Urinary bladder (tissue), 4 donors: ENCODE data around the gene BBX. TPM values are rescaled to one million over a fixed set of nuclear protein-coding genes. Genes with fewer than 3 reads are reported as not detected.

Experiments
- DNase-seq: peaks from one replicate; pipeline ENCODE4 v3.0.0-alpha.2; 2015; ENCODE audit errors: extremely low spot score
- H3K27ac ChIP-seq: one replicate; pipeline ENCODE4 v1.5.1; 2013; ENCODE audit warnings: low read depth, mild to moderate bottlenecking, moderate library complexity
- H3K36me3 ChIP-seq: one replicate; pipeline ENCODE4 v1.6.1; 2013; ENCODE audit warnings: mild to moderate bottlenecking, moderate library complexity; ENCODE audit not compliant: insufficient read depth
- H3K4me1 ChIP-seq: one replicate; pipeline ENCODE4 v1.6.1; 2013; ENCODE audit warnings: mild to moderate bottlenecking, moderate library complexity; ENCODE audit not compliant: insufficient read depth
- H3K4me3 ChIP-seq: one replicate; pipeline ENCODE4 v1.5.1; 2013; ENCODE audit warnings: low read depth, low read length
- WGBS: extraction: QIAGEN DNeasy Blood & Tissue Kit; methylation state at CpG from one replicate; pipeline ENCODE4 v1.1.7; 2013; 5-methylcytosine and 5-hydroxymethylcytosine counted together
- polyA plus RNA-seq: library from polyadenylated mRNA; stranded (reverse); fragments of 200-250 nt; gene quantifications from one replicate; pipeline ENCODE4 v1.2.3, GENCODE V29; 2013
- total RNA-seq: library from RNA; depleted of rRNA; stranded (reverse); fragments of >200 nt; gene quantifications from one replicate; pipeline ENCODE4 v1.2.3, GENCODE V29; 2014
- donor health status: healthy with polysubstance abuse.
- donor health status: healthy.

Gene BBX
- total and polyA plus RNA-seq, 2 donors, result 25.6 to 104 TPM

DNA sequence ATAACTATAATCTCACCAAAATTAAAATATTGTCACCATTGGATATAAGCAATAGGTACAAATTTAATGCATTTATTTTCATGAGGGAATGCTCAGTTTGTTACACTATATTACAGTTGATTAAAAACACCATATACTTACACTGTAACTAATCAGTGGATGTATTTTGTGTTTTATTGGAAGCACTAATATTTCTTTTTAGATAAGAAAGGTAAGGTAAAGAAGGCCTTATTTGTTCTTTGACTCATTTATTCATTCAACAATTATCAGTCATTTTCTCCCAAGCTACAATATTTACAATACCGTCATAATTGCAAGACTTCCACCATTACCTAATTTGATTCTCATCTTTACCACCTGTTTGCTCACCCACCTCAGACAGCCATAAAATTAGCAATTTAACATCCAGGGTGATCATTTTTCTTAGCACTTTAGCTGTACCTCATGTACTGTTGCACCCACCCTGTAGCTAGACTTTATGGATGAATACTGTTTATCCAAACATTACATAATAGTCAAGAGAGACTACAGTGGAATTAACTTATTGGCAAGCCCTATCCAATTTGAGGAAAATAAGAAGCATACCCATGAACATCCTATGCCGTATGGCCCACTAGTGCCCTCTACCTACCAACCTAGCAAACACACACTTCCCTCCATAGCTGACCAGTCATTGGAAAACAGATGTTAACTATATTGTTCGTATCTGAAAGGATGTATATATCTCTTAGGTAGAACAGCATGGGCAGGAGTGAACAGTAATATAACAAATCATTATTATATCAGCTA is 229.6 kb downstream of the BBX start:
- DNase-seq, result no peak
- WGBS, result 74% methylated on average over 3 of the region's 3 CpGs
- no peak overlapping the region for H3K27ac ChIP-seq

GRCh38 chr3:107753494-107753893 is 230.7 kb downstream of the BBX start:
- Histone ChIP-seq H3K4me3 (no peak overlapping the region), H3K27ac (no peak overlapping the region), H3K4me1 (no peaks in the 10 kb centered on the region), H3K36me3 (no peaks in the 10 kb centered on the region)
- WGBS, result 38% methylated on average over 2 of the region's 2 CpGs
- peak; percentile 18 for DNase-seq

More for the DNA sequence above, 229.6 kb downstream of the BBX start:
- no peaks in the 10 kb centered on the region for H3K4me1 ChIP-seq
- H3K36me3 ChIP-seq, result no peaks in the 10 kb centered on the region
- no peak overlapping the region for H3K4me3 ChIP-seq

DNA sequence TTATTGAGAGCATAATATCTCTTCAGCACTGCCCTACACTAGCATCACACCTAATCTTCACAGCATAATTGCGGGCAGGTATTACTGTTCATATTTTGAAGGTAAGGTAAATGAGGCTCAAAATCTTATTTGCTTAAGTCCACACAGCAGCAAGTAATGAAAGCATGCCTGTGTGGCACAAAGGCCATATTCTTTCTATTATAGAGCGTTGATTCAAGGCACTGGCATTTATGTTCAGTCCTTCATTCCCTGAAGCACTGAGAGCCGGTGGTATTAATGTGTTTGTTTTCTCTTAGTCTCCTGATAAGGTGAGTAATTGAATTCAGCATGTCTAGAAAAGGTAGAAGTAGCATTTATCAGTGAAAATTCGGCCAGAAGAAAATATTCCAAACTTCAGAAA is 231.2 kb downstream of the BBX start:
- Histone ChIP-seq H3K4me1 (no peaks in the 10 kb centered on the region), H3K27ac (no peak overlapping the region), H3K4me3 (no peak overlapping the region), H3K36me3 (no peaks in the 10 kb centered on the region)
- 68% methylated on average over 4 of the region's 4 CpGs for WGBS
- DNase-seq, result no peak

- Histone ChIP-seq H3K27ac (no peak overlapping the region), H3K4me1 (no peaks in the 10 kb centered on the region), H3K36me3 (no peaks in the 10 kb centered on the region), H3K4me3 (no peak overlapping the region)
- 78% methylated on average over 2 of the region's 2 CpGs for WGBS
- DNase-seq, result no peak
Observed at GRCh38 chr3:107756649-107757048, 233.9 kb downstream of the BBX start.

DNA sequence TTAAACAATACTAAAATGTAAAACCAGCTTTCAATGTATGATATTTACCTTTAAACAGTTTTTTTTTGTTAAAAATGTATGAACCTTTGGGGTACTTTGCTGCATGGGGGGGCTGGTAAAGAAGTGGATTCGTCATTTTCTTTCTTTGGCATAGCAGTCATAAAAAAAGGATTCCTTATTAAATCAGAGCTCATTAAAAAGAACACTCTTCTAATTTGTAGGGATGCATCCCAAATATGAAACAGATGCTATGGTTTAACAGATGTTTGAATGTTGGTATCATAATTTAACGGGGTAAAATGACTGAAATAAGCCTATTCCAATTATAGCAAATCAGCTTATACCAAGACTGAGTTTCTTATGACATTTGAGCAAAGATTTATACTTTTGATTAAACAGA is 234.4 kb downstream of the BBX start:
- Histone ChIP-seq H3K27ac (no peak overlapping the region), H3K4me1 (no peaks in the 10 kb centered on the region), H3K4me3 (no peak overlapping the region), H3K36me3 (no peaks in the 10 kb centered on the region)
- WGBS, result 85% methylated on average over 2 of the region's 2 CpGs
- DNase-seq, result no peak

- Histone ChIP-seq H3K4me1 (no peaks in the 10 kb centered on the region), H3K27ac (no peak overlapping the region), H3K36me3 (no peaks in the 10 kb centered on the region), H3K4me3 (no peak overlapping the region)
- DNase-seq, result no peak
Observed at GRCh38 chr3:107760144-107760543, 237.4 kb downstream of the BBX start.

- Histone ChIP-seq H3K4me3 (no peak overlapping the region), H3K27ac (no peak overlapping the region), H3K36me3 (no peaks in the 10 kb centered on the region), H3K4me1 (no peaks in the 10 kb centered on the region)
- no peak for DNase-seq
- 78% methylated on average over 2 of the region's 2 CpGs for WGBS
Observed at GRCh38 chr3:107761391-107761790, 238.6 kb downstream of the BBX start.

DNA sequence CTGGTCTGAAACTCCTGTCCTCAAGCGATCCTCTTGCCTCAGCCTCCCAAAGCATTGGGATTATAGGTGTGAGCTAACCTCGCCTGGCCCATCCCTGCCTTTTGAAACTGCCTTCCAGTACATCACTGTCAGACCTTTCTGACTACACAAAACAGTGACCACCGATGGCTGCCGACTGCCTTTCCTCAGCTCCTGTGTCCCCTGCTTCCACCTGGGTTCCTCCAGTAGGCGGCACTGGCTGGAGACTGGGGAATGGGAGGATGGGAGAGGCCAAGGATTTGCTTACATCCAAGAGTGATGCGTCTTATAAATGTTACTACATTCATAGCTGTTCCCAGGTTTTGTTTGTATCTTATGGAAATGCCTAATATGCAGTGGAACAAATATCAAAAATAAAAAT is 242.8 kb downstream of the BBX start:
- Histone ChIP-seq H3K36me3 (no peaks in the 10 kb centered on the region), H3K27ac (no peak overlapping the region), H3K4me1 (no peaks in the 10 kb centered on the region), H3K4me3 (no peak overlapping the region)
- WGBS, result 98% methylated on average over 6 of the region's 6 CpGs
- no peak for DNase-seq

DNA sequence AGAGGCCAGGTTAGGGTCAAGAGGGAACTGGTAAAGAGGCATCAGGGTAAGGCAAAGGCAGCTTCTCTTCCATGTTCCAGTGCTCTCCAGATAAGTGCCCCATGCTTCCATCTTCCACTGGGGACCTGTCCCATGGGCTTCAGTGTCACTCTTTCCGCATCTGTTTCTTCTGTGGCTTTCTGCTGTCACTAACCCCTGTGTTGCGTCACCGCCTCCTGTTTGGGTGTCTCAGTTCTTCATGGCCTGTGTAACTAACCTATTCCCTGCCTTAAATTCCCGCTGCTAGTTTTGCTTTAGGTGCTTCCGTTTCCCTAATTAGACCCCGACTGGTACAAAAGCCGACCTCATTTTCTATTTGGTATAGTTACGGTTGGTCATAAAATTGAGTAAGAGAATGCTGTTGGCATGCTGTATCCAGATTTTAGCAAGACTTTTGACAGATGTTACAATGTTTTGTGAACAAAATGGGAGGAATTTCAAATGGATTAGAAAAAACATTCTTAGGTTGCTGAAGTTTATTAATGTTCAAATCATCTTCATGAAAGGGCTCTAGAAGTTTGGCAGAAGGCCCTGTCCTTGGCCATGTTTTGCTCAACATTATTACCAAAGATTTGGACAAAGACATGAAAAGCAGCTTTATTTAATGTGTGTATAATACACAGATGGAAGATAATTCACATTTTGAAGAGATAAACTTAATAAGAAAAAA is 245.3 kb downstream of the BBX start:
- WGBS, result 63% methylated on average over 8 of the region's 8 CpGs
- no peak overlapping the region for H3K27ac ChIP-seq
- DNase-seq, result peak; percentile 21

GRCh38 chr3:107769882-107770281 is 247.1 kb downstream of the BBX start:
- no peaks in the 10 kb centered on the region for H3K4me1 ChIP-seq
- H3K4me3 ChIP-seq, result no peak overlapping the region
- no peak overlapping the region for H3K27ac ChIP-seq
- no peaks in the 10 kb centered on the region for H3K36me3 ChIP-seq
- whole genome bisulfite sequencing, result 95% methylated on average over 3 of the region's 3 CpGs
- DNase-seq, result no peak

More for the DNA sequence above, 245.3 kb downstream of the BBX start:
- Histone ChIP-seq H3K4me3 (no peak overlapping the region), H3K4me1 (no peaks in the 10 kb centered on the region), H3K36me3 (no peaks in the 10 kb centered on the region)

DNA sequence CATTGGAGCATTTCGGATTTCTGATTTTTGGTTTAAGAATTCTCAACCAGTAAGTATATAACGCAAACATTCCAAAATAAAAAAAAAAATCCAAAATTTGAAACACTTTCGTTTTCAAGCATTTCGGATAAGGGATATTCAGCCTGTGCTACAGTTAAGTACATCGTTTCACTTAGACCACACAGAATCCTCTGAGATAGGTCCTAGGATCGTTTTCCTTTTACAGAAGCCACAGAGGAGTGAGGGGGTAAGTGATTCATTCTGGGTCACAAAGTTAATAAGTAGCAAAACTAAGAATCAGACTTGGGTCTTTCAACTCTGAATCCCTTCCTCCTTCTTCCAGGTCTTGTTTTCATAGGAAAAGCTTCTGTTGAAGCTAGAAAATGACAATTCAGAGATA is 249.3 kb downstream of the BBX start:
- Histone ChIP-seq H3K27ac (no peak overlapping the region), H3K4me3 (no peak overlapping the region), H3K4me1 (no peaks in the 10 kb centered on the region), H3K36me3 (peaks cover 1% of the 10 kb centered on the region)
- WGBS, result 87% methylated on average over 6 of the region's 6 CpGs
- no peak for DNase-seq

GRCh38 chr3:107775974-107776373 is 253.2 kb downstream of the BBX start:
- Histone ChIP-seq H3K36me3 (peaks cover 5% of the 10 kb centered on the region), H3K27ac (no peak overlapping the region), H3K4me1 (no peaks in the 10 kb centered on the region), H3K4me3 (no peak overlapping the region)
- 95% methylated on average over 1 of the region's 1 CpG for WGBS
- no peak for DNase-seq

DNA sequence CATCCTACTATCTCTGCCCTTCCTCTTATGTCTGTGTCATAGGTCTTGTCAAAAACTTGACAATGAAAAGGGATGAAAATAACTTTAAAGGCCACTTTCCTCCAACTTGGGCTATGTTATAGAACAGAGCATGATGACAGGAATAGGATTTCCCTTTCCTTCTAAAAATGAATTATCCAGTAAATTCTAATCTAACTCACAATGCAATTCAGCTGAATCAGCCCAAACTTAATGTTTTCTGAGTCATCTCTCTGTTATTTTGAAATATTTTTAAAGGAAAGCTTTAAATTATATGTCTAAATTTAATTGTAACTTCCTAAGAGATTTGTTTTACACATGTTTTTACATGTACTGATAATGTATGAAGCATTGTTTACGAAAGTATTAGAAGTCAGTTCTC is 258.5 kb downstream of the BBX start:
- WGBS, result 80% methylated on average over 1 of the region's 1 CpG
- Histone ChIP-seq H3K36me3 (peaks cover 4% of the 10 kb centered on the region), H3K4me1 (no peaks in the 10 kb centered on the region), H3K4me3 (no peak overlapping the region), H3K27ac (no peak overlapping the region)
- no peak for DNase-seq

DNA sequence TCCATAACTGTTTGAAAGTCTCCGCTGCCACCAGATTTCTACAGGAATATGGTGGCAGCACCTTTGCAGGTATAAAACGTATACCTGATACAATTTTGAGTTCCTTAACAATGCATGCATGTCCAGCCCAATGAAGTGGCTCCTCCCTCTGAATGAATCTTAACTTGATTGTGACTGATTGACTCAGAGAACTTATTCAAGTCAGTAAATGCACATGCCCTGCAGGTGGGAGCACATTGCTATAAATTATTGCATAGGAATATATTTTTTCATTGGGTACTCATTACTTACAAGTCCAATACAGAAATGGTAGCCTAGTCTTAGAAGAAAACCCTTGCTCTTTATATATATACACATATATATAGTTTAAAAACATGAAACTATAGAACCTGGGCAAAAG is 259.3 kb downstream of the BBX start:
- 97% methylated on average over 2 of the region's 2 CpGs for WGBS
- Histone ChIP-seq H3K4me1 (no peaks in the 10 kb centered on the region), H3K27ac (no peak overlapping the region), H3K36me3 (peaks cover 4% of the 10 kb centered on the region), H3K4me3 (no peak overlapping the region)
- DNase-seq, result no peak
